HPDE6-E6E7 (cell line): ENCODE measurements around the gene ACTRT2.

Source experiments
- DNase-seq: peaks from one replicate; pipeline ENCODE4 v3.0.0; 2011; ENCODE audit warnings: missing footprints; ENCODE audit errors: extremely low spot score

The ACTRT2 gene

GRCh38 chr1:3067671-3068563, 46.6 kb downstream of the ACTRT2 start:
- no peak for DNase-seq

GRCh38 chr1:3068564-3069431, 47.5 kb downstream of the ACTRT2 start, which contains the start of gene PRDM16:
PRDM16 (plus strand) TSS chr1:3069203; CDS start chr1:3069260, 57 bp downstream.
- no peak for DNase-seq

GRCh38 chr1:3069491-3070308, 48.4 kb downstream of the ACTRT2 start:
- DNase-seq: no peak

- DNase-seq: no peak
Observed at GRCh38 chr1:3070309-3070643, 49.0 kb downstream of the ACTRT2 start.

GRCh38 chr1:3070644-3071564, 49.6 kb downstream of the ACTRT2 start:
- no peak for DNase-seq

- no peak for DNase-seq
Observed at GRCh38 chr1:3071565-3072390, 50.5 kb downstream of the ACTRT2 start.
